GM03348 (cell line): Measurements from ENCODE around the gene SERPINE1.
"Not testable (repeated sequence)": the region's sequence is repeated elsewhere in the genome, so short reads cannot be mapped to it uniquely, and the experiment has no call there.

Experiments
- DNase-seq: peaks from one replicate; pipeline ENCODE4 v3.0.0; 2012; ENCODE audit warnings: low spot score

SERPINE1 gene

DNA sequence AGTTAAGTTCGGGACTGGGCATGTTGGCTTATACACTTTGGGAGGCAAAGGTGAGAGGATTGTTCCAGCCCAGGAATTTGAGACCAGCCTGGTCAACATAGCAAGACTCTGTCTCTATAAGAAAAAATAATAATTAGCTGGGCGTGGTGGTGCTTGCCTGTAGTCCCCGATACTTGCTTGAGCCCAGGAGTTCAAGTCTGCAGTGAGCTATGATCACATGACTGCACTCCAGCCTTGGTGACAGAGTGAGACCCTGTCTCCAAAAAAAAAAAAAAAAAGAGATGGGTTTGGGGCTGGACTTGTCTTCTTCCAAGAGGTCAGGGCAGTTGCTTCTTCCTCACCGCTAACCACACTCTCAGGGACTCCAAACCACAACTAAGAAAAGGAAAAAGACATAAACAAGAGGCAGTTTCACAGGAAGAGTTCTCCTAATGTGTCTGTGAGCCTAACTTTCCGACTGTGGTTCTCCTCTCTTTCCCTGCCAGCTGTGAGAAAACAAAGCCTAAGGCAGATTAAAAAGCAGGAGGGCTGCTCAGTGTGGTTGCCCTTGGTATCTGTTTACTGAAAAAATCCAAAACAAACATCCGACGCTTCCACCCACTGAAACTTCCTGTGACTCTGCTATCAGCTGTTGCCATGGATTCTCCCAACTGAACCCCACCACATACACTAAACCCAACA, 2.4 kb upstream of the SERPINE1 start:
- DNase-seq, result peak; percentile 51

DNA sequence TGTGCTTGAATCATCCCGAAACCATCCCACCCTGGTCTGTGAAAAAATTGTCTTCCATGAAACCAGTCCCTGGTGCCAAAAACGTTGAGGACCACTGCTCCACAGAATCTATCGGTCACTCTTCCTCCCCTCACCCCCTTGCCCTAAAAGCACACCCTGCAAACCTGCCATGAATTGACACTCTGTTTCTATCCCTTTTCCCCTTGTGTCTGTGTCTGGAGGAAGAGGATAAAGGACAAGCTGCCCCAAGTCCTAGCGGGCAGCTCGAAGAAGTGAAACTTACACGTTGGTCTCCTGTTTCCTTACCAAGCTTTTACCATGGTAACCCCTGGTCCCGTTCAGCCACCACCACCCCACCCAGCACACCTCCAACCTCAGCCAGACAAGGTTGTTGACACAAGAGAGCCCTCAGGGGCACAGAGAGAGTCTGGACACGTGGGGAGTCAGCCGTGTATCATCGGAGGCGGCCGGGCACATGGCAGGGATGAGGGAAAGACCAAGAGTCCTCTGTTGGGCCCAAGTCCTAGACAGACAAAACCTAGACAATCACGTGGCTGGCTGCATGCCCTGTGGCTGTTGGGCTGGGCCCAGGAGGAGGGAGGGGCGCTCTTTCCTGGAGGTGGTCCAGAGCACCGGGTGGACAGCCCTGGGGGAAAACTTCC, 784 bp upstream of the SERPINE1 start:
- DNase-seq, result peak; percentile 74

DNA sequence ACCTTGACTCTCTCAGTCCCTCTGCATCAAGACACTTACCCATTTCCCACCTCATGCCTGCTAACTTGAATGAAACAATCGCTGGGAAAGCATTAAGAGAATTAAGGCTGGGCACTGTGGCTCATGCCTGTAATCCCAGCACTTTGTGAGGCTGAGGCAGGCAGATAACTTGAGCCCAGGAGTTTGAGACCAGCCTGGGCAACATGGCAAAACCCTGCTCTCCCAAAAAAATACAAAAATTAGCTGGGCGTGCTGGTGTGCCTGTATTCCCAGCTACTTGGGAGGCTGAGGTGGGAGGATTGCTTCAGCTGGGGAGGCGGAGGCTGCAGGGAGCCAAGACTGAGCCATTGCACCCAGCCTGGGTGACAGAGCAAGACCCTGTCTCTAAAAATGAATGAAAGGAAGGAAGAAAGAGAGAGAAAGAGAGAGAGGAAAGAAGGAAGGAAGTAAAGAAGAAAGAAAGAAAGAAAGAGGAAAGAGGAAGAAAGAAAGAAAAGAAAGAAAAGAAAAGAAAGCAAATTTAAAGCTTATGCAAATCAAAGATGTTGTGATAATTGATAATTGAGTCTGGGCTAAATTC, 646 bp downstream of the SERPINE1 start:
- no peak for DNase-seq

DNA sequence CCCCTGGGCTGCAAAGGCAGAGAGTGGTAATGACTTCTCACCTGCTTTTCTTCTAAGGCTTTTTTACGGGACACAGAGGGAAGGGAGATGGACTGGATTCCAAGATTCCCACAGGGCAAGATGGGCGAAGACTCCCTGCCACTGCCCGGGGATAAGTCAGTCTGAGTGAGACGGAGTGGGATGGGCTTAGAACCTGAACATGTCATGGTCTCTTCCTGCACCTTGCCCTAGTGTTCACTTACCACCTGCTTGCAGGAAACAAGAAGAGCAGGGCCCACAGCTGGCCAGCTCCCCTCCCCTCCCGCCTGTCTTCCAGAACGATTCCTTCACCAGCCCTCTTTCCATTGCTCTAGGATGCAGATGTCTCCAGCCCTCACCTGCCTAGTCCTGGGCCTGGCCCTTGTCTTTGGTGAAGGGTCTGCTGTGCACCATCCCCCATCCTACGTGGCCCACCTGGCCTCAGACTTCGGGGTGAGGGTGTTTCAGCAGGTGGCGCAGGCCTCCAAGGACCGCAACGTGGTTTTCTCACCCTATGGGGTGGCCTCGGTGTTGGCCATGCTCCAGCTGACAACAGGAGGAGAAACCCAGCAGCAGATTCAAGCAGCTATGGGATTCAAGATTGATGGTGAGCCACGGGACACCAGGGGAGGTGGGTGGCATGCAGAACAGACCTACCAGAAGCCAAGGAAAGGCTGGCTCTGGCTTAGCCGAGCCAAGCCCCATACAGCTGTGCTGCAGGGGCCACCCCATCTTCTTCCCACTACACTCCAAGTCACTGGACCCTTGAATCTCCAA, 1.3 kb downstream of the SERPINE1 start:
- DNase-seq, result no peak

DNA sequence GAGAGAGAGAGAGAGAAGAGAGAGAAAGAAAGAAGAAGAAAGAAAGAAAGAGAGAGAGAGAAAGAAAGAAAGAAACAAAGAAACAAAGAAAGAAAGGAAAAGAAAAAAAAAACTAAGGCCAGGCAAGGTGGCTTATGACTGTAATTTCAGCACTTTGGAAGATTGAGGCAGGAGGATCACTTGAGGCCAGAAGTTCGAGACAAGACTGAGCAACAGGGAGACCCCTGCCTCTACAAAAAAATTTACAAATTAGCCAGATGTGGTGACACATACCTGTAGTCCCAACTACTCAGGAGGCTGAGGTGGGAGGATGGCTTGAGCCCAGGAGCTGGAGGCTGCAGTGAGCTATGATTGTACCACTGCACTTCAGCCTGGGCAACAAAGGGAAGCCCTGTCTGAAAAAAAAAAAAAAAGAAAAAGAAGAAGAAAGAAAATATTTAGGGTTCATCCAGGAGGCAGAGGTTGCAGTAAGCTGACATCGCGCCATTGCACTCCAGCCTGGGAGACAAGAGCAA, 2.8 kb downstream of the SERPINE1 start:
- DNase-seq, result no peak

DNA sequence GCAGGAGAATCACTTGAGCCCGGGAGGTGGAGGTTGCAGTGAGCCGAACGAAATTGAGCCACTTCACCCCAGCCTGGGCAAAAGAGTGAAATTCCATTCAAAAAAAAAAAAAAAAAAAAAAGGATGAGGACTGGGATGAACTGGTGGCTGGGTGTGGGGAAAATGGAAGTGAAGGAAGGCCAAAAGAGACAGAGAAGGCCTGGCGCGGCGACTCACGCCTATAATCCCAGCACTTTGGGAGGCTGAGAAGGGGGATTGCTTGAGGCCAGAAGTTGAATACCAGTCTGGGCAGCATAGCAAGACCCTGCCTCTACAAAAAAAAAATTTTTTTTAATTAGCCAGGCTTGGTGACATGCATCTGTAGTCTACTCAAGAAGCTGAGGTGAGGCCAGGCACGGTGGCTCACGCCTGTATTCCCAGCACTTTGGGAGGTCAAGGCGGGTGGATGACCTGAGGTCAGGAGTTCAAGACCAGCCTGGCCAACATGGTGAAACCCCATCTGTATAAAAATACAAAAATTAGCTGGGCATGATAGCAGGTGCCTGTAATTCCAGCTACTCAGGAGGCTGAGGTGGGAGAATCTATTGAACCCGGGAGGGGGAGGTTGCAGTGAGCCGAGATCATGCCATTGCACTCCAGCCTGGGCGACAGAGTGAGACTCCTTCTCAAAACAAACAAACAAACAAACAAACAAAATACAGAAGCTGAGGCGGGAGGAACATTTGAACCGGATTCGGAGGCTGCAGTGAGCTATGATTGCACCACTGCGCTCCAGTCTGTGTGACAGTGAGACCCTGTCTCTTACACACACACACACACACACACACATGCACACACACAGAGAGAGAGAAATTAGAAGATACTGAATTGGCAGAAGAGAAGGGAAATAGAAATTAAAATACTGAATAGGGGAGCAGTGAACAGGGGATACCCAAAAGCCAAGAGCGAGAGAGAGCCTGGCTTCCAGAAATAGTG, 6.0 kb downstream of the SERPINE1 start:
- DNase-seq, result not testable (repeated sequence)

DNA sequence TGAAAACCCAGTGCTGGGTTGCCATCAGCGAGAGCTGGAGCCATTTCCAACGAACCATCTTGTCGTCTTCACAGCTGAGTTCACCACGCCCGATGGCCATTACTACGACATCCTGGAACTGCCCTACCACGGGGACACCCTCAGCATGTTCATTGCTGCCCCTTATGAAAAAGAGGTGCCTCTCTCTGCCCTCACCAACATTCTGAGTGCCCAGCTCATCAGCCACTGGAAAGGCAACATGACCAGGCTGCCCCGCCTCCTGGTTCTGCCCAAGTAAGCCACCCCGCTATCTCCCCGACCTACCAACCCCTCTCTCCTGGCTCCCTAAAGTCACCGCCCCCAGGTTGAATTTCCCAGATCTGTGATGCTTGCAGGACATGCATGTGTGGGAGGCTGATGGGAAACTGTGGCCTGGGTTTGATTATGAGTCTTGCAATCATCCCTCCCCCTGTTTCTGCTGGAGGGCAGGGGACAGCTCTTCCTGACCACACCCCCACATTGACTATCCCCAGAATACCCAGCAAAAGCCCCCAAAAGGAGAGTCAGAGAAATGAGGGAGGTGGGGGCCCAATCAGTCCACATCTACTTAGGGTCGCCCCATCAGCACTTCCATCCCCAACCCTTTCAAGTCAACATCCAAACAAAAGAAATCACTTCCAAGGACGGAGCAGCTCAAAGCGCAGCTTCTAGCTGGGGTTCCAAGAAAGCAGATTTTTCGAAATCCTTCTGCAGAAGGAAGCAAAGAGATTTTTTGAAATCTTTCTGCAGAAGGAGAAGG, 6.9 kb downstream of the SERPINE1 start:
- DNase-seq, result no peak

DNA sequence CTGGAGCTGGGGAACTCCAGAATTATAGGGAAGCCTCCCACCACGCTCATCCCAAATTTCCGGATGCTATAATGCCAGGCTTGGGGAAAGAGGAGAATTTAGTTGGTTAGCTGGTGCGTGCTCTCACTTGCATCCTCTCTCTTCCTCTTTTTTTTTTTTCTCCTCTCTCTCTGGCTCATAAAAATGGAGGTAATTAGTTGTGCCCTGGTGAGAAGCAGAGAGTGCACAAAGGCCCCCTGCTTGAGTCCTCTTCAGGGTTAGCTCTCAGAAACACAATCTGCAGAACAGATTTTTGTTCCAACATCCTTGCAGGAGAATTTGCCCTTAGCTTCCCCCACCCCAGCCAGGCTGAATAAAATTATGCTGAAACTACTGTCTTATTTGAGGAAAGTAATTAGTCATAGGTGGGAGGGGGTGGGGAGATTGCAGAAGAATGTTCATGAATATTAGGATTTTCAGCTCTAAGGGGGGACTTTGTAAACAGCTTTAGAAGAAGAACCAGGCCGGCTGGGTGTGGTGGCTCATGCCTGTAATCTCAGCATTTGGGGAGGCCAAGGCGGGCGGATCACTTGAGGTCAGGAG, 7.6 kb downstream of the SERPINE1 start:
- DNase-seq, result no peak

DNA sequence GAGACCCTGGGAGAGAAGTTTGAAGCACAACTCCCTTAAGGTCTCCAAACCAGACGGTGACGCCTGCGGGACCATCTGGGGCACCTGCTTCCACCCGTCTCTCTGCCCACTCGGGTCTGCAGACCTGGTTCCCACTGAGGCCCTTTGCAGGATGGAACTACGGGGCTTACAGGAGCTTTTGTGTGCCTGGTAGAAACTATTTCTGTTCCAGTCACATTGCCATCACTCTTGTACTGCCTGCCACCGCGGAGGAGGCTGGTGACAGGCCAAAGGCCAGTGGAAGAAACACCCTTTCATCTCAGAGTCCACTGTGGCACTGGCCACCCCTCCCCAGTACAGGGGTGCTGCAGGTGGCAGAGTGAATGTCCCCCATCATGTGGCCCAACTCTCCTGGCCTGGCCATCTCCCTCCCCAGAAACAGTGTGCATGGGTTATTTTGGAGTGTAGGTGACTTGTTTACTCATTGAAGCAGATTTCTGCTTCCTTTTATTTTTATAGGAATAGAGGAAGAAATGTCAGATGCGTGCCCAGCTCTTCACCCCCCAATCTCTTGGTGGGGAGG, 10.8 kb downstream of the SERPINE1 start:
- no peak for DNase-seq

DNA sequence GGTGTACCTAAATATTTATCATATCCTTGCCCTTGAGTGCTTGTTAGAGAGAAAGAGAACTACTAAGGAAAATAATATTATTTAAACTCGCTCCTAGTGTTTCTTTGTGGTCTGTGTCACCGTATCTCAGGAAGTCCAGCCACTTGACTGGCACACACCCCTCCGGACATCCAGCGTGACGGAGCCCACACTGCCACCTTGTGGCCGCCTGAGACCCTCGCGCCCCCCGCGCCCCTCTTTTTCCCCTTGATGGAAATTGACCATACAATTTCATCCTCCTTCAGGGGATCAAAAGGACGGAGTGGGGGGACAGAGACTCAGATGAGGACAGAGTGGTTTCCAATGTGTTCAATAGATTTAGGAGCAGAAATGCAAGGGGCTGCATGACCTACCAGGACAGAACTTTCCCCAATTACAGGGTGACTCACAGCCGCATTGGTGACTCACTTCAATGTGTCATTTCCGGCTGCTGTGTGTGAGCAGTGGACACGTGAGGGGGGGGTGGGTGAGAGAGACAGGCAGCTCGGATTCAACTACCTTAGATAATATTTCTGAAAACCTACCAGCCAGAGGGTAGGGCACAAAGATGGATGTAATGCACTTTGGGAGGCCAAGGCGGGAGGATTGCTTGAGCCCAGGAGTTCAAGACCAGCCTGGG, 11.4 kb downstream of the SERPINE1 start:
- peak; percentile 88 for DNase-seq

DNA sequence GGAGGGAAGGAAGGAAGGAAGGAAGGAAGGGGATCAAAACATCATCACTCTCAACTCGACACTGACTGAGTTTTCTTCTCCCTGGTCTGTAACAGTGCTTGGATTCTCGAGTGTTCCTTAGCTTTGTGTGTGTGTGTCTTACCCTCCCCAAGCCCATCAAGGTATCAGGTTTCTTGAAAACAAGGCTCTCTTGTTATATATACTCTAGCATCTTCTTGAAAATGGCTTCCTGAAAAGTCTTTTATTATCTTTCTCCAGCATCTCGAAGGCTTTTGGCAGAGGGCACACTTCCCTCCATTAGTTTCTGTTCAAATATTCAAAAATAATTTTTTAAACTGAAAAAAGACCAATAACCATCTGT, 13.4 kb downstream of the SERPINE1 start:
- no peak for DNase-seq

DNA sequence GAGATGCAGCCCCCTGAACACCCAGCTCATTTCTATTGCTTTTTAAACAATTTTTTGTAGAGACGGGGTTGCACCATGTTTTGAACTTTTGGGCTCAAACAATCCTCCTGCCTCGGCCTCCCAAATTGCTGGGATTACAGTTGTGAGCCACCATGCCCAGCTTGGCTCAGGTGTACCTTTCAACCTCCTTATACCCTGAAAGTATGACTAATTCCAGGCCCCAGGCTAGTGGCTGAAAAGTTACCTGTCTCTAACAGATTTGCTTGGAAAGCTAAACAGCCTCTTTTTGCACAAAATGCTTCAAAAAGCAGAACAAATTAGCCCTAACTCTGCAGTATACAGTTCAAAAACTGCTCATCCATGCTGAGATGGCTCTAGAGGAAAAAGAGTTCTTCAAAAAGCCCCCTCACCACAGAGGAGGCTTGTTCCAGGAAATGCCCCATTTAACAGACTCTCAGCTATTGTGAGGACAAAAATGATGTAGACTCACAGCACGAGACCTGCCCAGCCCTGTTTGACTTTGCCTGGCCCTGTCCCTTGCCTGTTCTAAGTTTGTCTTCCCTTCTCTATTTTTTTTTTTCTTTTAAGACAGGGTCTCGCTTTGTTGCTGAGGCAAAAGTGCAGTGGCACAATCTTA, 14.0 kb downstream of the SERPINE1 start:
- DNase-seq, result no peak

DNA sequence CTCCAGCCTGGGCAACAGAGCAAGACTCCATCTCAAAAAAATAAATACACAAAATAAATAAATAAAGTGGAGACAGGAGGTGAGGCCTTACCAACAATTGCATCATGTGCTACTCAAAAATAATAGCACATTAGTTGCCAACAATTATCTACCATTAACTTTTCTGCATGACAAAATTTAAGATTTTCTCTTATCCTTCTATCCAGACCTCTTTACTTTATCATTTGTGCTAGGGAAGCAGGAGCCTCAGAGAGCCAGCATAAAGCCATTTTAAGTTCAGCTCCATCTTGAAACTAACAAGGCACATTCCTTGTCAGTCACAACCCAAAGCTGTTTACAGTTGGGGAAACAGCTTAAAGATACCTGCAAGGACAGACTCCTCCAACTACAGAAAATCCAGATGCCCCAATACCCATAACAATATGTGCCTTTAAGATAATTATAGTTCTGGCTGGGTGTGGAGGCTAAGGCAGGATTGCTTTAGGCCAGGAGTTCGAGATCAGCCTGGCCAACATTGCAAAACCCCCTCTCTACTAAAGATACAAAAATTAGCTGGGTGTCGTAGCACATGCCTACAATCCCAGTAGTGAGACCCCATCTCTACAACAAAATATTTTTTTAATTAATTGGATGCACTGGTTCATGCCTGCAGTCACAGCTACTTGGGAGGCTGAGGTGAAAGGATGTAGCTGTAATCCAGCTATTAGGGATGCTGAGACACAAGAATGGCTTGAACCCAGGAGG, 25.2 kb downstream of the SERPINE1 start:
- DNase-seq, result no peak

DNA sequence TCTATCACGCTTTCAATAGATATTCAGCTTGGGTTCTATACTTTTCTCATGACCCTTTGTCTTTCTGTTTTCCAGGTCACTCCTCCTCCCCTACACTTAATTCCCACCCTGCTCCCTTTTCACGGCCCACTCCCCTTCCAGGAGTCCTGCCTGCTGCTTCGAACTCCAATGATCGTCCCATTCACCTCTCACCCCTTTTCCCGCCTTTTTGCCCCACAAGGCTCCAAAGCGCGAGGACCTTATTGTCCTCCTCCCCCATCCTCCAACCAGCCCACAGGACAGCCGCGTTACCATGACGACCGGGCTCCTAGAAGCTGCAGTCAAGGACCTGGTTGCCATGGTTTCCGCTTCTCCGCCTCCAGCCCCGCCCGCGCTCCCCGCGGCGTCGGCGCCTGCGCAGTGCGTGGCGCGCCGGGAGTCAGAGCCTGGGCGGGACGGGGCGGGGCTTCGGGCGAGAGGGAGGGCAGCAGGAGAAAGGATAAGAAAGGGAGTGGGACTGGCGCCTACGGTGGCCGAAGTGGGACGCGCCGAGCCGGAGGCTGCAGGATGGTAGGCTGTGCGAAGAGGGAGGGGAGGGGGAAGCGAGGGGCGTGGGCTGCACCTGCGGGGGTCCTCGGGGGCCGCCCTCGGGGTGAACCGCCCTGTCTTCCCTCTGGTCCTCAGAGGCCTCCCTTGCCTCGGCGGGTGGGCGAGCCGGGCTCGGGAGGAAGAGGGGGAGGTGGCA, 27.2 kb downstream of the SERPINE1 start, which contains the start of gene AP1S1:
AP1S1 (plus strand) TSS at position 508 of the 724 bp plus-strand sequence; CDS start at position 547, 39 bp downstream.
- peak; percentile 99 for DNase-seq

DNA sequence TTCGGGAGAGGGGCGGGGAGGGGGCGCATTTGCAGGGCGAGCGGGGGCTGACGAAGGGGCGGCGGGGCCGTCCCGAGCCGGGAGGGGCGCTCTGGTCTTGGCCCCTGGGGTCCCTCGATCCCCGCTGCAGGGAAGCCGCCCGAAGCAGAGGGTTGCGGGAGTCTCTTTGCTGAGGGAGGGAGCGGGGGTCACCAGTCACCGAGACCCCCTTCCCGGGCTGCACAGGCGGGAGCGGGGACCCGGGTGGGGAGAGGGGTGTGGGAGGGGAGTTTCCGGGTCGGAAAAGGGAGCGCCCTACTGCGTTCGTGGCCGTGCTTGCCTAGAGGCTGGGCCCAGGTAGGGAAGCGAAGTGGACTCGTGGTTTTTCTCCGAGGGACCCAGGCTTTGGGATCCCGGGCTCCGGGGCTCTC, 27.8 kb downstream of the SERPINE1 start:
- peak; percentile 43 for DNase-seq

DNA sequence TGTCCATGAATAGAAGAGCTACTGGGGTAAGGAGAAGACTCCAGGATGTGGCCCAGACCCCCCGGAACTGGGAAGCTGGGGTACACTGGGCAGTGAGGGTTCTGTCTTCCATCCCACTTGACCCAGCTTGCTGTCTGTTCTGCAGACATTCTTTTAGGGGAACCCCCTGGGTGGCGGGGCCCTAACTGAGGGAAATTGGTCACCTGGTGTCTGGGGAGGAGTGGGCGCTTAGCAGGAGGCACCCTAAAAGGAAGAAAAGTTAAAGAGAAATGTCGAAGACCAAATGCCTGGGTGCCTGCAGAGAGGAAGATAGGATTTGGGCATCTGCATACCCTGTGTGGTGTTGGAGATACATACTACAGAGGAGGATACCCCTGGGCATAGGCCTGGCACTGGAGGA, 28.4 kb downstream of the SERPINE1 start:
- DNase-seq, result no peak

DNA sequence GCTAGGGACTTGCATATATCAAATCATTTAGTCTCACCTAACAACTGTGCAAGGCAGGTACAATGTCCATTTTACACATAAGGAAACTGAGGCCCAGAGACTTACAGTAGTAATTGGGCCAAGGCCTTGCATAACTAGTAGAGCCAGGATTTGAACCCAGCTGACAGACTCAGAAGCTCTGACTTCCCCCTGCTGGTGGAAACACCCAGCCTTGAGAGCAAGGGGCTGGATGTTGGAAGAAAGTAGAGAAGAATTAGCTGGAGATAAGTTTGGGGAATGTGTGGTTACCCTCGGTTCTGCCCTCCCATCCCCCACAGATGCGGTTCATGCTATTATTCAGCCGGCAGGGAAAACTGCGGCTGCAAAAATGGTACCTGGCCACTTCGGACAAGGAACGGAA, 29.4 kb downstream of the SERPINE1 start:
- DNase-seq, result no peak
